Tibial nerve (tissue), 4 donors: ENCODE data around the gene TRAPPC2. TPM values are rescaled to one million over a fixed set of nuclear protein-coding genes. Genes with fewer than 3 reads are reported as not detected.
A peak's percentile ranks its signal among the peaks of the same experiment; 100 is the strongest.

Experiments
- DNase-seq, 2 donors: peaks; one replicate each; pipeline ENCODE4 v3.0.0-alpha.2; 2019; ENCODE audit warnings: low spot score in 2 of 2
- H3K27ac ChIP-seq, 4 donors: fragments of 200-600 bp; sonication (generic) in 3 of 4; one replicate each; pipeline ENCODE4 v1.5.1; 2017 to 2019; ENCODE audit warnings: mild to moderate bottlenecking in 1 of 4
- H3K27me3 ChIP-seq, 2 donors: fragments of 200-600 bp; sonication (generic) in 1 of 2; one replicate each; pipeline versions ENCODE4 v1.5.1 to v1.6.0; 2017 to 2019
- H3K36me3 ChIP-seq, 3 donors: fragments of 200-600 bp; sonication (generic); one replicate each; pipeline ENCODE4 v1.5.1; 2018 to 2019
- H3K4me1 ChIP-seq, 4 donors: fragments of 200-600 bp; sonication (generic) in 3 of 4; one replicate each; pipeline ENCODE4 v1.5.1; 2017 to 2019
- H3K4me3 ChIP-seq, 4 donors: fragments of 200-600 bp; sonication (generic) in 3 of 4; one replicate each; pipeline ENCODE4 v1.5.1; 2017 to 2019; ENCODE audit warnings: mild to moderate bottlenecking in 1 of 4, moderate library complexity in 1 of 4
- H3K9me3 ChIP-seq, 4 donors: fragments of 200-600 bp; sonication (generic) in 3 of 4; one replicate each; pipeline ENCODE4 v1.5.1; 2017 to 2019
- EP300 ChIP-seq, 2 donors: sonication (generic); formaldehyde crosslinking; IDR thresholded peaks; one replicate each; pipeline ENCODE4 v1.6.1; 2017; ENCODE audit warnings: antibody characterized with exemption in 2 of 2, mild to moderate bottlenecking in 1 of 2
- POLR2A ChIP-seq, 2 donors: fragments of 450-650 bp; IDR thresholded peaks; one replicate each; pipeline ENCODE4 v1.6.1; 2017; ENCODE audit warnings: antibody characterized with exemption in 2 of 2, mild to moderate bottlenecking in 2 of 2, moderate library complexity in 2 of 2
- WGBS, 2 donors: methylation state at CpG; one replicate each; pipeline ENCODE4 v1.1.5; 2018; 5-methylcytosine and 5-hydroxymethylcytosine counted together
- total RNA-seq, 4 donors: library from RNA; depleted of rRNA; stranded (reverse); fragments of >200 nt; gene quantifications; one replicate each; pipeline ENCODE4 v1.1.0, GENCODE V29; 2016
- TF ChIP-seq, protein P1 (sequence below), 5 experiments: fragments of 200-600 bp in 3 of 5; fragments of 450-650 bp in 2 of 5; sonication (generic) in 3 of 5; IDR thresholded peaks; one replicate each; pipeline ENCODE4 v1.5.1; 2016 to 2019; ENCODE audit warnings: antibody characterized with exemption in 5 of 5, mild to moderate bottlenecking in 3 of 5, moderate library complexity in 2 of 5

The TRAPPC2 gene
- total RNA-seq, 4 donors from 2014 or later: 9.0 to 13.8 (median 11.6) TPM

DNA sequence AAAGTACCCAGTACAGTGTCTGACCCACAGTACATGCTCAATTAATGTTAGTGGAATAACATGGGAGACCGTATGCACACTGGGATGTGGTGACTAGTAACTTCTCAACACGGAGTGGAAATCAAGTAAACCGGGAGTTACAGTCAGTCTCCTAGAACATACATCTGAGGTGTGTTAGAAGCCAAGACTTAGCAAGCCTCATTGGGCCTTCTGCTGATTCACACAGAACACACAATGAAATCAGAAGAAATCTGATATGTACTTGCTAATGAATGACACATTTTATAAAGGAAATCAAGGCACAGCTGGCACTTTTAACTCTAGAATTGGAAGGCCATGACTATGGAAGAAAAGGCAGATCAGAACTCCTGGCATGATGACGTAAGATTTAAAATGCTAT is 13.0 kb downstream of the TRAPPC2 start:
- Histone ChIP-seq H3K9me3 (no peaks in the 10 kb centered on the region), H3K4me3 (no peak overlapping the region), H3K4me1 (peaks cover 0 to 7% (median 0%) of the 10 kb centered on the region in 4 donors), H3K36me3 (peaks cover 0 to 3% (median 0%) of the 10 kb centered on the region in 3 donors), H3K27ac (peak overlapping the region in 1 of 4 donors; percentile 20), H3K27me3 (no peaks in the 10 kb centered on the region)
- TF ChIP-seq POLR2A (IDR thresholded peaks at IDR 0.05) (no peak), EP300 (IDR thresholded peaks at IDR 0.05) (no peak)
- TF ChIP-seq, protein P1, sequence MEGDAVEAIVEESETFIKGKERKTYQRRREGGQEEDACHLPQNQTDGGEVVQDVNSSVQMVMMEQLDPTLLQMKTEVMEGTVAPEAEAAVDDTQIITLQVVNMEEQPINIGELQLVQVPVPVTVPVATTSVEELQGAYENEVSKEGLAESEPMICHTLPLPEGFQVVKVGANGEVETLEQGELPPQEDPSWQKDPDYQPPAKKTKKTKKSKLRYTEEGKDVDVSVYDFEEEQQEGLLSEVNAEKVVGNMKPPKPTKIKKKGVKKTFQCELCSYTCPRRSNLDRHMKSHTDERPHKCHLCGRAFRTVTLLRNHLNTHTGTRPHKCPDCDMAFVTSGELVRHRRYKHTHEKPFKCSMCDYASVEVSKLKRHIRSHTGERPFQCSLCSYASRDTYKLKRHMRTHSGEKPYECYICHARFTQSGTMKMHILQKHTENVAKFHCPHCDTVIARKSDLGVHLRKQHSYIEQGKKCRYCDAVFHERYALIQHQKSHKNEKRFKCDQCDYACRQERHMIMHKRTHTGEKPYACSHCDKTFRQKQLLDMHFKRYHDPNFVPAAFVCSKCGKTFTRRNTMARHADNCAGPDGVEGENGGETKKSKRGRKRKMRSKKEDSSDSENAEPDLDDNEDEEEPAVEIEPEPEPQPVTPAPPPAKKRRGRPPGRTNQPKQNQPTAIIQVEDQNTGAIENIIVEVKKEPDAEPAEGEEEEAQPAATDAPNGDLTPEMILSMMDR (IDR thresholded peaks at IDR 0.05): no peak
- DNase-seq: no peak
- 92 to 94% methylated on average over 4 of the region's 4 CpGs for WGBS, 2 donors

DNA sequence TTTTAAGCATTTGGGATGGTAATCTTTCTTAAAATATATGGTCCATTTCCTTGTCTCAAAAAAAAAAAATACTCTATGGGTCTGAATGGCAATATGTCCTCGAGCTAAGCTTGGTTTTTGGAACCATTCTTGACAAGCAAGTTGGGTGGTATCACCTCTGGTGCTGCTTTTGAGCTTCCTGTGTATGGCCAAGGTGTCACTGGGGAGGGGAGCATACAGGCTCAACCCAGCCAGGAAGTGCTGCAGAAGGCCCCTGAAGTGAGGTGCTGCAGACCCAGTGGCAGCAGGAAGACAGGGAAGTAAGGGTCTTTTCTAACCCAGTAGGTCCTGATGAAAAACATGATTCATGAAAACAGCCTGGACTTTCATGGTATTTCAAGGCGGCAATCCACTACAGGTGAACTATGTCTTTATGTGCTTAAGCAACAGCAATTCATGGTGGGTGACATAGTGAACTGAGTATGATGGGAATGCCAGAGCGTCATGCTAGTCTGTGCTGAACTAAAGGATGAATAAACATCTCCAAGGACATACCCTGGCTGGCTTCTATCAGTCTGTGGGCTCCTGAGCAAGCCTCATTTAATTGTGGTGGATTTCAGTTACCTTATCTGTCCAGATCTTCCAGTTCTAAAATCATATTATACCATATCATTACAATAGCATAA is 15.1 kb downstream of the TRAPPC2 start:
- peaks cover 0 to 13% (median 0%) of the 10 kb centered on the region in 3 donors for H3K36me3 ChIP-seq
- H3K27ac ChIP-seq: no peak overlapping the region
- DNase-seq: no peak
- no peaks in the 10 kb centered on the region for H3K9me3 ChIP-seq
- no peak overlapping the region for H3K4me3 ChIP-seq
- H3K4me1 ChIP-seq: peaks cover 0 to 7% (median 0%) of the 10 kb centered on the region in 4 donors
- H3K27me3 ChIP-seq: no peaks in the 10 kb centered on the region
- 92% methylated on average over 3 of the region's 3 CpGs for WGBS, 2 donors
- no peak for TF ChIP-seq EP300 (IDR thresholded peaks at IDR 0.05)
- TF ChIP-seq, protein P1 (IDR thresholded peaks at IDR 0.05): no peak
- no peak for TF ChIP-seq POLR2A (IDR thresholded peaks at IDR 0.05)

DNA sequence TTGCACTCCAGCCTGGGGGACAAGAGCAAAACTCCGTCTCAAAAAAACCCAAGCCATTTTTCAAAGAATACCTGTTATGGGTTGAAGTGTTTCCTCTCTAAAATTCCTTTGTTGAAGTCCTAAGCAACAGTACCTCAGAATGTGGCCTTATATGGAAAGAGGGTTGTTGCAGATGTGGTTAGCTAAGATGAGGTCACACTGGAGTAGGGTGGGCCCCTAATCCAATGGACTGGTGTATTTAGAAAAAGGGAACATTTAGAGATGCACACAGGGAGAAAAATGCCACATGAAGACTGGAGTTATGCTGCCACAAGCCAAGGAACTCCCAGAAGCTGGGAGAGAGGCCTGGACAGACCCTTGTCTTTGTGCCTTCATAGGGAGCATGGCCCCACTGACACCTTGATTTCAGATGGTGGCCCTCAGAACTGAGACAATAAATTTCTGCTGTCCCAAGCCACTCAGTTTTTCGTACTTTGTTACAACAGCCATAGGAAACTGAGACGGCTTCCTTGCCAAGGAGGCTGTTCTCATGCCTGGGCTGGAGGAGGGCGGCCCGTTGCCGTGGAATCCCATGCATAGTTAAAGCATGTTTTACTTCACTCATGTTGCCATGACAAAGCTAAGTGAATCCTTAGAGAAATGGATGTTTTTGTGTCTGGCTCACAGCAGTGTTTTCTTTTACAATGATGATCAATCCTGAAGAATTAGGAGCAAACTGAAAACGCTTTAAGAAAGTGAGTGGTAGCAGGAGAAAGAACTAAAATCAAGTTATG is 16.5 kb downstream of the TRAPPC2 start:
- peak overlapping the region in 2 of 4 donors; percentile 33 to 44 for H3K27ac ChIP-seq
- H3K27me3 ChIP-seq: no peaks in the 10 kb centered on the region
- H3K4me1 ChIP-seq: peaks cover 0 to 7% (median 0%) of the 10 kb centered on the region in 4 donors
- no peak for DNase-seq
- no peaks in the 10 kb centered on the region for H3K9me3 ChIP-seq
- peaks cover 0 to 16% (median 0%) of the 10 kb centered on the region in 3 donors for H3K36me3 ChIP-seq
- no peak overlapping the region for H3K4me3 ChIP-seq
- 61% methylated on average over 5 to 7 of the region's 7 CpGs for WGBS, 2 donors
- no peak for TF ChIP-seq POLR2A (IDR thresholded peaks at IDR 0.05)
- TF ChIP-seq, protein P1 (IDR thresholded peaks at IDR 0.05): no peak
- no peak for TF ChIP-seq EP300 (IDR thresholded peaks at IDR 0.05)

DNA sequence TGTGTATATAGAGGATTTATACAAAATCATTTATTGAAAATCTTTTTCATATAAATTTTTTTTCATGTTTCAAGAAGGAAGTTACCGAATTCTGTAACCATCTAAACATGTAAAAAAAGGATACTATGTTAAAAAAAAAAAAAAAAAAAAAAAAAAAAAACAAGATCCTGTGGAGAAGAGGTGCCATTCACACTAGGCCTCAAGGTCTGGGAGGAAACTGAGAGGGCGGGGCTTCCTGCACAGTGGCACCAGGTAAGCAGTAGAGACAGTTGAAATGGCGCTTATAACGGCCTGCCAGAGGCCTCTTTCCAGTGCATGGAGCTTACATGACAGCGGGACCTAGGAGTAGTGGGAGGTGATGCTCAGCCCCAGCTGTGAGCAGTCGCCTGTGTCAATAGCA is 17.5 kb downstream of the TRAPPC2 start:
- TF ChIP-seq POLR2A (IDR thresholded peaks at IDR 0.05) (no peak), EP300 (IDR thresholded peaks at IDR 0.05) (no peak)
- TF ChIP-seq, protein P1 (IDR thresholded peaks at IDR 0.05): no peak
- H3K27me3 ChIP-seq: no peaks in the 10 kb centered on the region
- no peak overlapping the region for H3K4me3 ChIP-seq
- H3K9me3 ChIP-seq: no peaks in the 10 kb centered on the region
- H3K27ac ChIP-seq: no peak overlapping the region
- H3K36me3 ChIP-seq: peaks cover 0 to 16% (median 0%) of the 10 kb centered on the region in 3 donors
- 91 to 92% methylated on average over 6 of the region's 6 CpGs for WGBS, 2 donors
- no peak for DNase-seq
- peaks cover 0 to 7% (median 0%) of the 10 kb centered on the region in 4 donors for H3K4me1 ChIP-seq

DNA sequence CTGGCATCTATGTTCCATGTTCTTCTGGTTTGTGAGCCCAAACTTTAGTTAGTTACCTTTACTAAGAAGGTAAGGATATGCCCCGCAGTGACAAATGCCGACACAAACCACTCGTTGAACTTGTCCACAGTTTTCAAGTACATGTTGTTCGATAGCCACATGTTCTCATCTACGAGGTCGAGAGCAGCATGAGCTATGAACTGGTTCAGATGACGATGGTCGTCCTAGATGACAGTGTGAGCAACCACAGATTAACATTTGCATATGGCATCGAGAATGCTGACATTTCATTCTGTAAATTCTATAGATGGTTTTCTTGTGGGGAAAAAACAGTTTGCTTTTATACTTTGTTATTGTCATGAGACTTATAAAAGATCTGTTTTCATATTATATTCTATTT is 18.0 kb downstream of the TRAPPC2 start:
- H3K36me3 ChIP-seq: peaks cover 0 to 20% (median 0%) of the 10 kb centered on the region in 3 donors
- TF ChIP-seq, protein P1 (IDR thresholded peaks at IDR 0.05): no peak
- TF ChIP-seq EP300 (IDR thresholded peaks at IDR 0.05) (no peak), POLR2A (IDR thresholded peaks at IDR 0.05) (no peak)
- H3K4me3 ChIP-seq: no peak overlapping the region
- no peak for DNase-seq
- WGBS, 2 donors: 76 to 93% methylated on average over 8 to 9 of the region's 9 CpGs
- peaks cover 0 to 7% (median 0%) of the 10 kb centered on the region in 4 donors for H3K4me1 ChIP-seq
- H3K27ac ChIP-seq: no peak overlapping the region
- no peaks in the 10 kb centered on the region for H3K9me3 ChIP-seq
- H3K27me3 ChIP-seq: no peaks in the 10 kb centered on the region
